HepG2 (cell line): ENCODE results near the gene NUP62. TPM values are rescaled to one million over a fixed set of nuclear protein-coding genes. Genes with fewer than 3 reads are reported as not detected.

Experiments
- AGO1 ChIP-seq: fragments of 200-400 bp; formaldehyde crosslinking; IDR thresholded peaks from 2 replicates; pipeline ENCODE4 v1.6.1; 2017; ENCODE audit warnings: mild to moderate bottlenecking, low read depth, low read length, moderate library complexity; ENCODE audit not compliant: poor library complexity, severe bottlenecking
- GABPB1 ChIP-seq: IDR thresholded peaks from 2 replicates; pipeline ENCODE4 v1.6.1; 2016; ENCODE audit warnings: mild to moderate bottlenecking, missing genetic modification reagents, moderate library complexity, missing compliant biosample characterization
- KAT8 ChIP-seq: IDR thresholded peaks from 2 replicates; pipeline ENCODE4 v1.6.1; 2016; ENCODE audit warnings: missing genetic modification reagents, missing compliant biosample characterization
- LCORL ChIP-seq, 2 experiments: fragments of 450-650 bp in 1 of 2; sonication (generic) in 1 of 2; formaldehyde crosslinking in 1 of 2; IDR thresholded peaks; 2 replicates each; pipeline versions ENCODE4 v1.5.0 to v1.6.1; 2017 to 2020; ENCODE audit warnings: antibody characterized with exemption in 1 of 2, missing genetic modification reagents in 1 of 2
- POLR2G ChIP-seq: fragments of 200-400 bp; formaldehyde crosslinking; IDR thresholded peaks from 2 replicates; pipeline ENCODE4 v1.6.1; 2018; ENCODE audit warnings: mild to moderate bottlenecking, low read depth, low read length, moderate library complexity
- RFXAP ChIP-seq: sonication (generic); formaldehyde crosslinking; IDR thresholded peaks from 2 replicates; pipeline ENCODE4 v1.4.0; 2020; ENCODE audit warnings: missing genetic modification reagents, borderline replicate concordance
- SMAD3 ChIP-seq: sonication (generic); formaldehyde crosslinking; IDR thresholded peaks from 2 replicates; pipeline ENCODE4 v1.4.0; 2020; ENCODE audit warnings: missing genetic modification reagents
- SP140L ChIP-seq: sonication (generic); formaldehyde crosslinking; IDR thresholded peaks from 2 replicates; pipeline ENCODE4 v1.4.0; 2020; ENCODE audit warnings: missing genetic modification reagents, borderline replicate concordance
- SP2 ChIP-seq: sonication (generic); formaldehyde crosslinking; IDR thresholded peaks from 2 replicates; pipeline ENCODE4 v1.5.1; 2020; ENCODE audit warnings: mild to moderate bottlenecking, missing genetic modification reagents
- TCF12 ChIP-seq, 2 experiments: fragments of 450-650 bp in 1 of 2; sonication (generic) in 1 of 2; formaldehyde crosslinking in 1 of 2; IDR thresholded peaks; 2 replicates each; pipeline versions ENCODE4 v1.6.1 to v1.8.0; 2017 to 2022; ENCODE audit warnings: antibody characterized with exemption in 1 of 2, mild to moderate bottlenecking in 1 of 2, missing genetic modification reagents in 1 of 2, moderate library complexity in 1 of 2
- YEATS2 ChIP-seq: sonication (generic); formaldehyde crosslinking; IDR thresholded peaks from 2 replicates; pipeline ENCODE4 v1.4.0; 2020; ENCODE audit warnings: missing genetic modification reagents, borderline replicate concordance
- ZBTB8A ChIP-seq: sonication (generic); formaldehyde crosslinking; IDR thresholded peaks from 2 replicates; pipeline ENCODE4 v1.4.0; 2020; ENCODE audit warnings: mild to moderate bottlenecking, low read depth, missing genetic modification reagents, borderline replicate concordance
- ZMYM3 ChIP-seq: sonication (generic); formaldehyde crosslinking; IDR thresholded peaks from 2 replicates; pipeline ENCODE4 v1.5.1; 2020; ENCODE audit warnings: mild to moderate bottlenecking, missing genetic modification reagents
- ZNF761 ChIP-seq: sonication (generic); formaldehyde crosslinking; conservative IDR thresholded peaks from 2 replicates; pipeline ENCODE4 v1.4.0; 2020; ENCODE audit warnings: mild to moderate bottlenecking, missing genetic modification reagents
- ZNF766 ChIP-seq: sonication (generic); formaldehyde crosslinking; IDR thresholded peaks from 2 replicates; pipeline ENCODE4 v1.5.0; 2020; ENCODE audit warnings: missing genetic modification reagents, borderline replicate concordance
- polyA plus RNA-seq, 8 experiments: library from polyadenylated mRNA; depleted of rRNA in 3 of 8; stranded (reverse) in 7 of 8; unstranded in 1 of 8; fragments of >200 nt; fragmentation: Illumina TruSeq in 4 of 8; extraction: Trizol in 4 of 8; gene quantifications; 2 replicates each; pipeline versions ENCODE4 v1.2.1 to v1.2.3, GENCODE V29; 2011 to 2016; ENCODE audit warnings: low read depth in 4 of 8, missing spikeins in 1 of 8, mixed read lengths in 1 of 8; ENCODE audit not compliant: insufficient read depth in 1 of 8
- total RNA-seq, 5 experiments: library from RNA; depleted of rRNA; stranded (reverse); fragments of >200 nt; fragmentation: Illumina TruSeq; extraction: Trizol; gene quantifications; 2 replicates each; pipeline ENCODE4 v1.2.3, GENCODE V29; 2016; ENCODE audit warnings: low read depth in 1 of 5
- TF ChIP-seq, protein P1 (sequence below): sonication (generic); formaldehyde crosslinking; IDR thresholded peaks from 2 replicates; pipeline ENCODE4 v1.4.0; 2020; ENCODE audit warnings: missing genetic modification reagents, borderline replicate concordance
- TF ChIP-seq, protein P2 (sequence below): IDR thresholded peaks from 2 replicates; pipeline ENCODE4 v1.4.0; 2020; ENCODE audit warnings: mild to moderate bottlenecking, missing genetic modification reagents
- TF ChIP-seq, protein P3 (sequence below): IDR thresholded peaks from 2 replicates; pipeline ENCODE4 v1.6.1; 2016; ENCODE audit warnings: mild to moderate bottlenecking

Gene NUP62
- total and polyA plus RNA-seq, 2 of the 13 experiments (the other 11 are each of a cell fraction or from before 2014, with no cell fraction given) = 16.5 to 41.5 TPM

DNA sequence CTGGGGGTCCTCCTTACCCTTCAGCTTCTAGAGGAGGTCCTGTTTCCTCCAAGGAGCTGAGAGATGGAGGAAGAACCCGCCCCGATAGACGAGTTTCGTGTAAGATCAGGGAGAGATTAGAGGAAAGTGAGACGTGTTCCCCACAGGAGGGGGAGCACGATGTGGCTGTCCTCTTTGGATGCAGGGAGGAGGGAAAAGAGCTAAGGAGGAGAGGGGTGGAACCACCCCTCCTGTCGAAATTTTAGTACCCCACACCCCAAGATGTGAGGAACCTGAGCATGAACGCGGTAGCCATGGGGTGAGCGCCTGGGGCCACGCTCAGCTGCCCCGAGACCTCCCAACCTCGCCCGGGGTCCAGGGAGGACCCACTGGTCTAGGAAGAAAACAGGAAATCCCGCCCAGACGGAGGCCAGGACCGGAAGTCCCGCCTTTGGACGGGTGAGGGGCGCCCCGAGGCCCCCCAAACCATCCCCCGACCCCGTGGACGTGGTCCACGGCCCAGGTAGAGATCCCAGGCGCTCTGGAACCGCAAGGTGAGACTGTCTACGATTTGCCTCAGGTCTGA lies 53.4 kb downstream of the NUP62 start (continued):
- TF ChIP-seq, protein P1, sequence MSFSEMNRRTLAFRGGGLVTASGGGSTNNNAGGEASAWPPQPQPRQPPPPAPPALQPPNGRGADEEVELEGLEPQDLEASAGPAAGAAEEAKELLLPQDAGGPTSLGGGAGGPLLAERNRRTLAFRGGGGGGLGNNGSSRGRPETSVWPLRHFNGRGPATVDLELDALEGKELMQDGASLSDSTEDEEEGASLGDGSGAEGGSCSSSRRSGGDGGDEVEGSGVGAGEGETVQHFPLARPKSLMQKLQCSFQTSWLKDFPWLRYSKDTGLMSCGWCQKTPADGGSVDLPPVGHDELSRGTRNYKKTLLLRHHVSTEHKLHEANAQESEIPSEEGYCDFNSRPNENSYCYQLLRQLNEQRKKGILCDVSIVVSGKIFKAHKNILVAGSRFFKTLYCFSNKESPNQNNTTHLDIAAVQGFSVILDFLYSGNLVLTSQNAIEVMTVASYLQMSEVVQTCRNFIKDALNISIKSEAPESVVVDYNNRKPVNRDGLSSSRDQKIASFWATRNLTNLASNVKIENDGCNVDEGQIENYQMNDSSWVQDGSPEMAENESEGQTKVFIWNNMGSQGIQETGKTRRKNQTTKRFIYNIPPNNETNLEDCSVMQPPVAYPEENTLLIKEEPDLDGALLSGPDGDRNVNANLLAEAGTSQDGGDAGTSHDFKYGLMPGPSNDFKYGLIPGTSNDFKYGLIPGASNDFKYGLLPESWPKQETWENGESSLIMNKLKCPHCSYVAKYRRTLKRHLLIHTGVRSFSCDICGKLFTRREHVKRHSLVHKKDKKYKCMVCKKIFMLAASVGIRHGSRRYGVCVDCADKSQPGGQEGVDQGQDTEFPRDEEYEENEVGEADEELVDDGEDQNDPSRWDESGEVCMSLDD (CRISPR knock-in tag) = peak; percentile 96
- peak; percentile 92; the same call in 1 of the 2 replicates for TF ChIP-seq GABPB1 (CRISPR knock-in tag)
- TF ChIP-seq RFXAP (CRISPR knock-in tag) = 0 out of 2 replicates have a peak, but pooled peaks have one; percentile 13
- peak; percentile 96; the same call in 1 of the 2 replicates for TF ChIP-seq ZBTB8A (CRISPR knock-in tag)
- TF ChIP-seq ZNF761 (CRISPR knock-in tag) = 0 out of 2 replicates have a peak, but pooled peaks have one; percentile 8
- 0 out of 2 replicates have a peak, but pooled peaks have one; percentile 22 for TF ChIP-seq ZNF766 (CRISPR knock-in tag)
- TF ChIP-seq AGO1 = peak; percentile 58
- TF ChIP-seq POLR2G = peak; percentile 56; the same call in 1 of the 2 replicates
- TF ChIP-seq YEATS2 (CRISPR knock-in tag) = 0 out of 2 replicates have a peak, but pooled peaks have one; percentile 54
- peak; percentile 89 for TF ChIP-seq SP2
- 0 out of 2 replicates have a peak, but pooled peaks have one; percentile 21 for TF ChIP-seq SMAD3
- TF ChIP-seq, protein P2, sequence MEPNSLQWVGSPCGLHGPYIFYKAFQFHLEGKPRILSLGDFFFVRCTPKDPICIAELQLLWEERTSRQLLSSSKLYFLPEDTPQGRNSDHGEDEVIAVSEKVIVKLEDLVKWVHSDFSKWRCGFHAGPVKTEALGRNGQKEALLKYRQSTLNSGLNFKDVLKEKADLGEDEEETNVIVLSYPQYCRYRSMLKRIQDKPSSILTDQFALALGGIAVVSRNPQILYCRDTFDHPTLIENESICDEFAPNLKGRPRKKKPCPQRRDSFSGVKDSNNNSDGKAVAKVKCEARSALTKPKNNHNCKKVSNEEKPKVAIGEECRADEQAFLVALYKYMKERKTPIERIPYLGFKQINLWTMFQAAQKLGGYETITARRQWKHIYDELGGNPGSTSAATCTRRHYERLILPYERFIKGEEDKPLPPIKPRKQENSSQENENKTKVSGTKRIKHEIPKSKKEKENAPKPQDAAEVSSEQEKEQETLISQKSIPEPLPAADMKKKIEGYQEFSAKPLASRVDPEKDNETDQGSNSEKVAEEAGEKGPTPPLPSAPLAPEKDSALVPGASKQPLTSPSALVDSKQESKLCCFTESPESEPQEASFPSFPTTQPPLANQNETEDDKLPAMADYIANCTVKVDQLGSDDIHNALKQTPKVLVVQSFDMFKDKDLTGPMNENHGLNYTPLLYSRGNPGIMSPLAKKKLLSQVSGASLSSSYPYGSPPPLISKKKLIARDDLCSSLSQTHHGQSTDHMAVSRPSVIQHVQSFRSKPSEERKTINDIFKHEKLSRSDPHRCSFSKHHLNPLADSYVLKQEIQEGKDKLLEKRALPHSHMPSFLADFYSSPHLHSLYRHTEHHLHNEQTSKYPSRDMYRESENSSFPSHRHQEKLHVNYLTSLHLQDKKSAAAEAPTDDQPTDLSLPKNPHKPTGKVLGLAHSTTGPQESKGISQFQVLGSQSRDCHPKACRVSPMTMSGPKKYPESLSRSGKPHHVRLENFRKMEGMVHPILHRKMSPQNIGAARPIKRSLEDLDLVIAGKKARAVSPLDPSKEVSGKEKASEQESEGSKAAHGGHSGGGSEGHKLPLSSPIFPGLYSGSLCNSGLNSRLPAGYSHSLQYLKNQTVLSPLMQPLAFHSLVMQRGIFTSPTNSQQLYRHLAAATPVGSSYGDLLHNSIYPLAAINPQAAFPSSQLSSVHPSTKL (CRISPR knock-in tag) = peak; percentile 1; the same call in 1 of the 2 replicates
- no peak for TF ChIP-seq TCF12 (IDR thresholded peaks at IDR 0.05)
- 0 out of 2 replicates have a peak, but pooled peaks have one; percentile 10 for TF ChIP-seq TCF12 (CRISPR knock-in tag; IDR thresholded peaks at IDR 0.05)
- no peak for TF ChIP-seq LCORL (IDR thresholded peaks at IDR 0.05)
- TF ChIP-seq LCORL (CRISPR knock-in tag; IDR thresholded peaks at IDR 0.05) = 0 out of 2 replicates have a peak, but pooled peaks have one; percentile 27
- TF ChIP-seq KAT8 (CRISPR knock-in tag) = no peak
- 0 out of 2 replicates have a peak, but pooled peaks have one; percentile 6 for TF ChIP-seq SP140L
- TF ChIP-seq, protein P3, sequence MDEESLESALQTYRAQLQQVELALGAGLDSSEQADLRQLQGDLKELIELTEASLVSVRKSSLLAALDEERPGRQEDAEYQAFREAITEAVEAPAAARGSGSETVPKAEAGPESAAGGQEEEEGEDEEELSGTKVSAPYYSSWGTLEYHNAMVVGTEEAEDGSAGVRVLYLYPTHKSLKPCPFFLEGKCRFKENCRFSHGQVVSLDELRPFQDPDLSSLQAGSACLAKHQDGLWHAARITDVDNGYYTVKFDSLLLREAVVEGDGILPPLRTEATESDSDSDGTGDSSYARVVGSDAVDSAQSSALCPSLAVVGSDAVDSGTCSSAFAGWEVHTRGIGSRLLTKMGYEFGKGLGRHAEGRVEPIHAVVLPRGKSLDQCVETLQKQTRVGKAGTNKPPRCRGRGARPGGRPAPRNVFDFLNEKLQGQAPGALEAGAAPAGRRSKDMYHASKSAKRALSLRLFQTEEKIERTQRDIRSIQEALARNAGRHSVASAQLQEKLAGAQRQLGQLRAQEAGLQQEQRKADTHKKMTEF (CRISPR knock-in tag) = peak; percentile 35; the same call in 1 of the 2 replicates
- TF ChIP-seq ZMYM3 = 0 out of 2 replicates have a peak, but pooled peaks have one; percentile 12
